Left ventricle myocardium inferior (tissue), 1 donor: ENCODE results near the gene HBD. TPM values are rescaled to one million over a fixed set of nuclear protein-coding genes. Genes with fewer than 3 reads are reported as not detected.

Experiments used
- DNase-seq: peaks from one replicate; pipeline ENCODE4 v3.0.0-alpha.2; 2020
- H3K27ac ChIP-seq: fragments of 200-600 bp; replicated peaks from 2 replicates; pipeline ENCODE4 v1.8.0; 2021
- H3K27me3 ChIP-seq: fragments of 200-600 bp; 2 replicates; pipeline ENCODE4 v1.8.0; 2021; ENCODE audit warnings: low read depth
- H3K36me3 ChIP-seq: fragments of 200-600 bp; 2 replicates; pipeline ENCODE4 v1.8.0; 2021
- H3K4me1 ChIP-seq: fragments of 200-600 bp; 2 replicates; pipeline ENCODE4 v1.8.0; 2021
- H3K4me3 ChIP-seq: fragments of 200-600 bp; 2 replicates; pipeline ENCODE4 v1.8.0; 2021; ENCODE audit warnings: mild to moderate bottlenecking, moderate library complexity
- H3K9me3 ChIP-seq: fragments of 200-600 bp; replicated peaks from 2 replicates; pipeline ENCODE4 v1.8.0; 2021
- intact Hi-C: fragments of 100-400 bp; cut with micrococcal nuclease; formaldehyde crosslinking; loops from one replicate; pipeline ENCODE4 v1.11.0; 2022
- total RNA-seq: library from RNA; stranded (reverse); fragmentation: NEBNext Ultra II Directional; extraction: Animal tissue kit (Norgen Biotek cat#: 25700); gene quantifications from one replicate; pipeline ENCODE4 v1.2.1, GENCODE V29; 2021
- TF ChIP-seq, protein P1 (sequence below): fragments of 200-600 bp; IDR thresholded peaks from 2 replicates; pipeline ENCODE4 v1.8.0; 2021; ENCODE audit warnings: antibody characterized with exemption, mild to moderate bottlenecking, borderline replicate concordance
- donor health status: DM: no; HTN: yes; CAD: no; lungs with severe emphysema.

The HBD gene
- total RNA-seq, 1 donor from 2014 or later: not detected

DNA sequence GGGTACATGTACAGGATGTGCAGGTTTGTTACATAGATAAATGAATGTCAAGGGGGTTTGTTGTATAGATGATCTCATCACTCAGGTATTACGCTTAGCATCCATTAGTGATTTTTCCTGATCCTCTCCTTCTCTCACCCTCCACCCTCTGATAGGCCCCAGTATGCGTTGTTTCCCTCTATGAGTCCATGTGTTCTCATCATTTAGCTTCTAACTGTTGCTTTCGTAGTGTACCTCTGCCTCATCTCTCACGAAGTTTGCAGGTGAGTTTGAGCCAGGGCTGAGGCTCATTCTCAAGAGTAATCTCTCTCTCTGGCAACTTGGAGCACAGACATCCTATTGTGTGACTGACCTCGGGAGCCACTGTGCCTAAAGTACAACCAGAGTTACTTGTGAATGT, 40.1 kb upstream of the HBD start:
- DNase-seq: no peak
- Histone ChIP-seq H3K27ac (no peak overlapping the region), H3K4me3 (no peak overlapping the region), H3K27me3 (no peaks in the 10 kb centered on the region), H3K36me3 (no peaks in the 10 kb centered on the region), H3K9me3 (no peaks in the 10 kb centered on the region), H3K4me1 (no peaks in the 10 kb centered on the region)
- TF ChIP-seq, protein P1, sequence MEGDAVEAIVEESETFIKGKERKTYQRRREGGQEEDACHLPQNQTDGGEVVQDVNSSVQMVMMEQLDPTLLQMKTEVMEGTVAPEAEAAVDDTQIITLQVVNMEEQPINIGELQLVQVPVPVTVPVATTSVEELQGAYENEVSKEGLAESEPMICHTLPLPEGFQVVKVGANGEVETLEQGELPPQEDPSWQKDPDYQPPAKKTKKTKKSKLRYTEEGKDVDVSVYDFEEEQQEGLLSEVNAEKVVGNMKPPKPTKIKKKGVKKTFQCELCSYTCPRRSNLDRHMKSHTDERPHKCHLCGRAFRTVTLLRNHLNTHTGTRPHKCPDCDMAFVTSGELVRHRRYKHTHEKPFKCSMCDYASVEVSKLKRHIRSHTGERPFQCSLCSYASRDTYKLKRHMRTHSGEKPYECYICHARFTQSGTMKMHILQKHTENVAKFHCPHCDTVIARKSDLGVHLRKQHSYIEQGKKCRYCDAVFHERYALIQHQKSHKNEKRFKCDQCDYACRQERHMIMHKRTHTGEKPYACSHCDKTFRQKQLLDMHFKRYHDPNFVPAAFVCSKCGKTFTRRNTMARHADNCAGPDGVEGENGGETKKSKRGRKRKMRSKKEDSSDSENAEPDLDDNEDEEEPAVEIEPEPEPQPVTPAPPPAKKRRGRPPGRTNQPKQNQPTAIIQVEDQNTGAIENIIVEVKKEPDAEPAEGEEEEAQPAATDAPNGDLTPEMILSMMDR: no peak
- intact Hi-C loops: no loop called here

DNA sequence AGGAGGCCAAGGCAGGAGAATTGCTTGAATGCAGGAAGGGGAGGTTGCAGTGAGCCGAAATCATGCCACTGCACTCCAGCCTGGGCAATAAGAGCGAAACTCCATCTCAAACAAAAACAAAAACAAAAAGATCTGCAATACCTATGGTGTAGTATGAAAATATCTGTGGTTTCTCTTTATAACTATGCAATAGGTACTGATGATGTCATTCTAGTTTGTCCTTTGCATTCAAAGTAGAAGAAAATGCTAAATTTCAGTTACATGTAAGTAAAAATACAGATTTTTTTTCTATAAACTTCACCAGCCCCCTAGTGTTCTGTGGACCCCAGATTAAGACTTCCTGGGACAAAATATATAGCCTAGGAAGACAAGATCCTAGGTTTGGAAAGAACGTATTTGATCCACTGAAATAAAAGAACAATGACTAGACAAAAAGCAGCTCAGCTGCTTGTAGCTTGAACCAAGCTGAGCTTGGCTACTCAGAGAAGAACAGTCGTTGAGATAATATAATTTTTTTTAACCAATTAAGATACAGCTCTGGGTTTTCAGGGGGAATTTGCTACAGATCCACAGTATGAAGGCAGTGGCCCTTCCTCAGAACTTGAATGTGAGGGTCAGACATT, 38.2 kb upstream of the HBD start:
- Histone ChIP-seq H3K36me3 (no peaks in the 10 kb centered on the region), H3K4me1 (no peaks in the 10 kb centered on the region), H3K27me3 (no peaks in the 10 kb centered on the region), H3K4me3 (no peak overlapping the region), H3K27ac (no peak overlapping the region), H3K9me3 (no peaks in the 10 kb centered on the region)
- TF ChIP-seq, protein P1: no peak
- intact Hi-C loops: no loop called here
- DNase-seq: no peak

DNA sequence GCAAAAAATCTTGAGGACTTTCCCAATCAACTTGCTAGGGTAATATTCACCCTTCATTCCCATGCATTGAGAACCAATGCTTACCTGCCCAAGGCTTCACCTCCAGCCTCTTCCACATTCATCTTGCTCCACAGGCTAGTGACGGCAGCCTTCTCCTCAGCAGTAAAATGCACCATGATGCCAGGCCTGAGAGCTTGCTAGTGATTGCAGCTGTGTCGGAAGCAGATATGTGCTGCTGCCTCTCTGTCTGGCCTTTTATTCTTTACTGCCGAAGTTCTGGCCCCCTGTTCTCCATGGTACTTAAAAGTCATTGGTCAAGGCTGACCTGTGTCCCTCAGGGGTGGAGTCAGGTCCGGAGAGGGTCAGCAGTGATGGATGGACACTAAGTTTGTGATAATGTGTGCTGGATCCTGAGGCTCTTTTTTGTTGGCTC, 35.4 kb upstream of the HBD start, which contains the start of gene HBE1:
TSS of gene HBE1 (minus strand) at position 231 of the 433 bp plus-strand sequence. CDS start at position 176, 55 bp downstream.
- DNase-seq: no peak
- no peak within 1 kb of the TSS for H3K4me3 ChIP-seq
- H3K27me3 ChIP-seq: no peaks in the 10 kb centered on the region
- H3K36me3 ChIP-seq: no peaks in the 10 kb centered on the region
- intact Hi-C loops: no loop called here
- H3K4me1 ChIP-seq: no peaks in the 10 kb centered on the region
- no peaks in the 10 kb centered on the region for H3K9me3 ChIP-seq
- TF ChIP-seq, protein P1: no peak
- H3K27ac ChIP-seq: no peak within 1 kb of the TSS

DNA sequence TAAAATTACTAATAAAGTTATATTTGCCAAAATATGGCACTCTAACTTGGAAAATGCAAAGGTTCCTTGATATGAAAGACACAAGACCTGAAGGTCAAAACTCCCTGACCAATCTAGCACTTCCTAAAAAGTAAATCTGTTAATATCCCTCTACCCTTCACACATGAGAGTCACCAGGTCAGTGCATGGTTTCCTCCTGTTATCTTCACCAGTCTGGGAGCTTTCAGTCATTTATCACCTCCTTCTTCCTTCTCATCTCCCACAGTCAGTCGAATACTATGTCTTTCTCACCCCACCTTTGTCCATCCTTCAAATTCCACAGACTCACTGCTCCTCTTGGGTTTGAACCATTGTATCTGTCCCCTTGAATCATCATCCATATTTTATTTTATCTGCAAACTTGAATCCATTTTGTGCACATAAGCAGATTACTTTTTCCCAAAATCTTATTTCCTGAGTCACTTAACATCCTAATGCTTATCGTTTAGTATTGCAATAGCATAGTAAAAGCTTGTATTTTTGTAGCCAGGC, 32.8 kb upstream of the HBD start:
- Histone ChIP-seq H3K27ac (no peak overlapping the region), H3K36me3 (no peaks in the 10 kb centered on the region), H3K27me3 (no peaks in the 10 kb centered on the region), H3K4me3 (no peak overlapping the region), H3K9me3 (no peaks in the 10 kb centered on the region), H3K4me1 (no peaks in the 10 kb centered on the region)
- TF ChIP-seq, protein P1: no peak
- no peak for DNase-seq
- intact Hi-C loops: no loop called here

DNA sequence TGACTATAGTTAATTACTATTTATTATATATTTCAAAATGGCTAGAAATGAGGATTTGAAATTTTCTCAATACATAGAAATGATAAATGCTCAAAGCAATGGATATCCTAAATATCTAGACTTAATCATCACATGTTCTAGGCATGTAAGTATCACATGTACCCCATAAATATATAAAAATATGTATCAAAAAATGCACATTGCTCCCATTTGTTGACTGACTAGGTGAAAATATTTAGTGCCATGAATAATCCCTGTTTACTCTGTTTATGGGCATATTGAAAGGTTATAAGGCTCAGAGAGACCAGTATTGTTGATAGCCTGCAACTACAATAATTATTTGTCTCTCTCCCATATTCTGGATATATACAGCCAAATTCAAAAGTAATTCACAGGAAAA, 32.3 kb upstream of the HBD start:
- Histone ChIP-seq H3K4me3 (no peak overlapping the region), H3K27me3 (no peaks in the 10 kb centered on the region), H3K9me3 (no peaks in the 10 kb centered on the region), H3K4me1 (no peaks in the 10 kb centered on the region), H3K27ac (no peak overlapping the region), H3K36me3 (no peaks in the 10 kb centered on the region)
- TF ChIP-seq, protein P1: no peak
- intact Hi-C loops: no loop called here
- no peak for DNase-seq
